Chondrocyte (in vitro differentiated cells): ENCODE results near the gene NFKB1. TPM values are rescaled to one million over a fixed set of nuclear protein-coding genes. Genes with fewer than 3 reads are reported as not detected.
A peak's percentile ranks its signal among the peaks of the same experiment; 100 is the strongest.
"Not testable (repeated sequence)": the region's sequence is repeated elsewhere in the genome, so short reads cannot be mapped to it uniquely, and the experiment has no call there.

Source experiments
- DNase-seq: peaks from one replicate; pipeline ENCODE4 v3.0.0; 2021; ENCODE audit warnings: mixed read lengths, low spot score
- H3K27ac Mint-ChIP-seq: one replicate; pipeline ENCODE4 v1.8.0; 2021; ENCODE audit warnings: mild to moderate bottlenecking, moderate library complexity, mixed read lengths; ENCODE audit not compliant: unreplicated experiment
- H3K27me3 Mint-ChIP-seq: 2 replicates; pipeline ENCODE4 v1.8.0; 2021; ENCODE audit warnings: low read depth, mixed read lengths
- H3K36me3 Mint-ChIP-seq: 2 replicates; pipeline ENCODE4 v1.8.0; 2021; ENCODE audit warnings: low read depth, mixed read lengths
- H3K4me1 Mint-ChIP-seq: 2 replicates; pipeline ENCODE4 v1.8.0; 2021; ENCODE audit warnings: low read depth, mild to moderate bottlenecking, mixed read lengths
- H3K4me3 Mint-ChIP-seq: one replicate; pipeline ENCODE4 v1.8.0; 2021; ENCODE audit warnings: mild to moderate bottlenecking, moderate library complexity, mixed read lengths; ENCODE audit not compliant: unreplicated experiment
- H3K9me3 Mint-ChIP-seq: 2 replicates; pipeline ENCODE4 v1.8.0; 2021; ENCODE audit warnings: low read depth, mixed read lengths
- CTCF ChIP-seq: fragments of 200-600 bp; sonication (generic); IDR thresholded peaks from 2 replicates; pipeline ENCODE4 v1.5.0; 2021; ENCODE audit warnings: antibody characterized with exemption, mild to moderate bottlenecking, moderate library complexity
- total RNA-seq: library from RNA; stranded (reverse); gene quantifications from 3 replicates; pipeline ENCODE4 v1.2.1, GENCODE V29; 2021

NFKB1 gene
- total RNA-seq, 1 donor from 2014 or later = 24.4 TPM

- Mint-ChIP-seq H3K36me3 (peaks cover 5% of the 10 kb centered on the region), H3K4me3 (no peak overlapping the region), H3K9me3 (peaks cover 29% of the 10 kb centered on the region), H3K4me1 (no peaks in the 10 kb centered on the region), H3K27ac (no peak overlapping the region), H3K27me3 (peaks cover 14% of the 10 kb centered on the region)
- TF ChIP-seq CTCF = no peak
- no peak for DNase-seq
Measured at GRCh38 chr4:102474736-102475504, 26.2 kb upstream of the NFKB1 start.

GRCh38 chr4:102477657-102478056 lies 23.5 kb upstream of the NFKB1 start:
- no peak for DNase-seq
- H3K4me3 Mint-ChIP-seq = no peak overlapping the region
- H3K9me3 Mint-ChIP-seq = peaks cover 49% of the 10 kb centered on the region
- H3K36me3 Mint-ChIP-seq = peaks cover 9% of the 10 kb centered on the region
- H3K4me1 Mint-ChIP-seq = no peaks in the 10 kb centered on the region
- TF ChIP-seq CTCF = no peak
- H3K27ac Mint-ChIP-seq = no peak overlapping the region
- H3K27me3 Mint-ChIP-seq = peaks cover 16% of the 10 kb centered on the region

GRCh38 chr4:102478186-102478585 lies 23.0 kb upstream of the NFKB1 start:
- Mint-ChIP-seq H3K4me3 (no peak overlapping the region), H3K36me3 (peaks cover 9% of the 10 kb centered on the region), H3K27ac (no peak overlapping the region), H3K4me1 (no peaks in the 10 kb centered on the region), H3K27me3 (peaks cover 13% of the 10 kb centered on the region), H3K9me3 (peaks cover 49% of the 10 kb centered on the region)
- TF ChIP-seq CTCF = no peak
- DNase-seq = no peak

GRCh38 chr4:102479832-102480231 lies 21.3 kb upstream of the NFKB1 start:
- peaks cover 49% of the 10 kb centered on the region for H3K9me3 Mint-ChIP-seq

GRCh38 chr4:102483120-102483519 lies 18.0 kb upstream of the NFKB1 start:
- H3K4me1 Mint-ChIP-seq = no peaks in the 10 kb centered on the region
- H3K27ac Mint-ChIP-seq = no peak overlapping the region
- peak; percentile 71 for DNase-seq
- H3K4me3 Mint-ChIP-seq = no peak overlapping the region
- TF ChIP-seq CTCF = no peak
- H3K36me3 Mint-ChIP-seq = peaks cover 5% of the 10 kb centered on the region
- H3K9me3 Mint-ChIP-seq = peaks cover 47% of the 10 kb centered on the region
- peaks cover 19% of the 10 kb centered on the region for H3K27me3 Mint-ChIP-seq

More at GRCh38 chr4:102479832-102480231, 21.3 kb upstream of the NFKB1 start:
- not testable (repeated sequence) for H3K27ac Mint-ChIP-seq, DNase-seq, H3K4me1 Mint-ChIP-seq, H3K4me3 Mint-ChIP-seq
- Mint-ChIP-seq H3K27me3 (peaks cover 11% of the 10 kb centered on the region), H3K36me3 (peaks cover 10% of the 10 kb centered on the region)

- Mint-ChIP-seq H3K9me3 (peaks cover 52% of the 10 kb centered on the region), H3K27me3 (peaks cover 18% of the 10 kb centered on the region)
- H3K27ac Mint-ChIP-seq, H3K4me1 Mint-ChIP-seq, H3K36me3 Mint-ChIP-seq, DNase-seq, H3K4me3 Mint-ChIP-seq: not testable (repeated sequence)
Measured at GRCh38 chr4:102483990-102484692, 17.0 kb upstream of the NFKB1 start.
